ENCODE measurements around the gene KCNK6. TPM values are rescaled to one million over a fixed set of nuclear protein-coding genes. Genes with fewer than 3 reads are reported as not detected.
A peak's percentile ranks its signal among the peaks of the same experiment; 100 is the strongest.
"Not testable (repeated sequence)": the region's sequence is repeated elsewhere in the genome, so short reads cannot be mapped to it uniquely, and the experiment has no call there.

KCNK6 gene
- total and polyA plus RNA-seq, 2 donors, result 11.8 to 15.8 TPM

GRCh38 chr19:38321646-38322196 lies 2.1 kb downstream of the KCNK6 start:
- no peak for DNase-seq (ENCODE audit: extremely low spot score)
- 38% methylated on average over 11 of the region's 11 CpGs for WGBS
- no peak overlapping the region for H3K4me3 ChIP-seq (ENCODE audit: low read depth, low read length)
- no peaks in the 10 kb centered on the region for H3K4me1 ChIP-seq (ENCODE audit: insufficient read depth)
- H3K27ac ChIP-seq (ENCODE audit: low read depth), result no peak overlapping the region
- no peaks in the 10 kb centered on the region for H3K36me3 ChIP-seq (ENCODE audit: insufficient read depth)

- no peak for DNase-seq (ENCODE audit: extremely low spot score)
- H3K36me3 ChIP-seq (ENCODE audit: insufficient read depth), result no peaks in the 10 kb centered on the region
- no peak overlapping the region for H3K4me3 ChIP-seq (ENCODE audit: low read depth, low read length)
- whole genome bisulfite sequencing, result 59% methylated on average over 7 of the region's 7 CpGs
- no peaks in the 10 kb centered on the region for H3K4me1 ChIP-seq (ENCODE audit: insufficient read depth)
- no peak overlapping the region for H3K27ac ChIP-seq (ENCODE audit: low read depth)
Measured at GRCh38 chr19:38323291-38323690, 3.6 kb downstream of the KCNK6 start.

GRCh38 chr19:38324431-38324830 lies 4.8 kb downstream of the KCNK6 start:
- 93% methylated on average over 4 of the region's 4 CpGs for WGBS
- no peak overlapping the region for H3K27ac ChIP-seq (ENCODE audit: low read depth)
- no peaks in the 10 kb centered on the region for H3K4me1 ChIP-seq (ENCODE audit: insufficient read depth)
- no peaks in the 10 kb centered on the region for H3K36me3 ChIP-seq (ENCODE audit: insufficient read depth)
- no peak for DNase-seq (ENCODE audit: extremely low spot score)
- no peak overlapping the region for H3K4me3 ChIP-seq (ENCODE audit: low read depth, low read length)

- H3K4me1 ChIP-seq (ENCODE audit: insufficient read depth), result no peaks in the 10 kb centered on the region
- H3K4me3 ChIP-seq (ENCODE audit: low read depth, low read length), result no peak overlapping the region
- no peaks in the 10 kb centered on the region for H3K36me3 ChIP-seq (ENCODE audit: insufficient read depth)
- no peak overlapping the region for H3K27ac ChIP-seq (ENCODE audit: low read depth)
- WGBS, result 92% methylated on average over 22 of the region's 22 CpGs
- no peak for DNase-seq (ENCODE audit: extremely low spot score)
Measured at GRCh38 chr19:38326591-38326990, 6.9 kb downstream of the KCNK6 start.

GRCh38 chr19:38329651-38330050 lies 10.0 kb downstream of the KCNK6 start:
- no peak overlapping the region for H3K27ac ChIP-seq (ENCODE audit: low read depth)
- WGBS, result 90% methylated on average over 7 of the region's 7 CpGs
- no peaks in the 10 kb centered on the region for H3K36me3 ChIP-seq (ENCODE audit: insufficient read depth)
- no peak overlapping the region for H3K4me3 ChIP-seq (ENCODE audit: low read depth, low read length)
- no peaks in the 10 kb centered on the region for H3K4me1 ChIP-seq (ENCODE audit: insufficient read depth)
- no peak for DNase-seq (ENCODE audit: extremely low spot score)

- H3K4me3 ChIP-seq (ENCODE audit: low read depth, low read length), result no peak overlapping the region
- no peak for DNase-seq (ENCODE audit: extremely low spot score)
- no peak overlapping the region for H3K27ac ChIP-seq (ENCODE audit: low read depth)
- no peaks in the 10 kb centered on the region for H3K36me3 ChIP-seq (ENCODE audit: insufficient read depth)
- H3K4me1 ChIP-seq (ENCODE audit: insufficient read depth), result no peaks in the 10 kb centered on the region
- 83% methylated on average over 1 of the region's 1 CpG for WGBS
Measured at GRCh38 chr19:38331728-38332127, 12.1 kb downstream of the KCNK6 start.

- H3K36me3 ChIP-seq (ENCODE audit: insufficient read depth), result no peaks in the 10 kb centered on the region
- H3K4me1 ChIP-seq (ENCODE audit: insufficient read depth), result no peaks in the 10 kb centered on the region
- DNase-seq (ENCODE audit: extremely low spot score), result no peak
- no peak overlapping the region for H3K27ac ChIP-seq (ENCODE audit: low read depth)
- H3K4me3 ChIP-seq (ENCODE audit: low read depth, low read length), result no peak overlapping the region
- WGBS, result 86% methylated on average over 9 of the region's 9 CpGs
Measured at GRCh38 chr19:38333245-38333644, 13.6 kb downstream of the KCNK6 start.

- H3K4me1 ChIP-seq (ENCODE audit: insufficient read depth), result no peaks in the 10 kb centered on the region
- H3K4me3 ChIP-seq (ENCODE audit: low read depth, low read length), result peak overlapping the region; percentile 60
- peak overlapping the region; percentile 97 for H3K27ac ChIP-seq (ENCODE audit: low read depth)
- DNase-seq (ENCODE audit: extremely low spot score), result peak; percentile 93
- no peaks in the 10 kb centered on the region for H3K36me3 ChIP-seq (ENCODE audit: insufficient read depth)
- under 1% methylated on average over 52 of the region's 52 CpGs for WGBS
Measured at GRCh38 chr19:38335949-38336637, 16.4 kb downstream of the KCNK6 start.

- Histone ChIP-seq H3K4me3 (ENCODE audit: low read depth, low read length) (peak overlapping the region; percentile 60), H3K36me3 (ENCODE audit: insufficient read depth) (no peaks in the 10 kb centered on the region), H3K27ac (ENCODE audit: low read depth) (peak overlapping the region; percentile 97), H3K4me1 (ENCODE audit: insufficient read depth) (no peaks in the 10 kb centered on the region)
- WGBS, result 3% methylated on average over 41 of the region's 41 CpGs
- DNase-seq (ENCODE audit: extremely low spot score), result peak; percentile 84
Measured at GRCh38 chr19:38336638-38337359, 17.2 kb downstream of the KCNK6 start.

GRCh38 chr19:38337360-38337653 lies 17.7 kb downstream of the KCNK6 start:
- WGBS, result 69% methylated on average over 10 of the region's 10 CpGs
- Histone ChIP-seq H3K4me1 (ENCODE audit: insufficient read depth) (no peaks in the 10 kb centered on the region), H3K27ac (ENCODE audit: low read depth) (no peak overlapping the region), H3K4me3 (ENCODE audit: low read depth, low read length) (peak overlapping the region; percentile 60), H3K36me3 (ENCODE audit: insufficient read depth) (no peaks in the 10 kb centered on the region)
- DNase-seq (ENCODE audit: extremely low spot score), result no peak

GRCh38 chr19:38339011-38339410 lies 19.4 kb downstream of the KCNK6 start:
- H3K27ac ChIP-seq (ENCODE audit: low read depth); DNase-seq (ENCODE audit: extremely low spot score); H3K4me3 ChIP-seq (ENCODE audit: low read depth, low read length); H3K4me1 ChIP-seq (ENCODE audit: insufficient read depth); H3K36me3 ChIP-seq (ENCODE audit: insufficient read depth): not testable (repeated sequence)
- 54% methylated on average over 4 of the region's 4 CpGs for WGBS

- H3K36me3 ChIP-seq (ENCODE audit: insufficient read depth), result no peaks in the 10 kb centered on the region
- no peak for DNase-seq (ENCODE audit: extremely low spot score)
- H3K4me3 ChIP-seq (ENCODE audit: low read depth, low read length), result no peak overlapping the region
- WGBS, result 88% methylated on average over 2 of the region's 2 CpGs
- H3K4me1 ChIP-seq (ENCODE audit: insufficient read depth), result no peaks in the 10 kb centered on the region
- H3K27ac ChIP-seq (ENCODE audit: low read depth), result no peak overlapping the region
Measured at GRCh38 chr19:38340927-38341326, 21.3 kb downstream of the KCNK6 start.

GRCh38 chr19:38346837-38347236 lies 27.2 kb downstream of the KCNK6 start:
- H3K4me1 ChIP-seq (ENCODE audit: insufficient read depth), result no peaks in the 10 kb centered on the region
- no peak overlapping the region for H3K27ac ChIP-seq (ENCODE audit: low read depth)
- WGBS, result 79% methylated on average over 4 of the region's 4 CpGs
- no peak overlapping the region for H3K4me3 ChIP-seq (ENCODE audit: low read depth, low read length)
- no peak for DNase-seq (ENCODE audit: extremely low spot score)
- no peaks in the 10 kb centered on the region for H3K36me3 ChIP-seq (ENCODE audit: insufficient read depth)

GRCh38 chr19:38350883-38351282 lies 31.2 kb downstream of the KCNK6 start:
- no peak overlapping the region for H3K4me3 ChIP-seq (ENCODE audit: low read depth, low read length)
- H3K36me3 ChIP-seq (ENCODE audit: insufficient read depth), result no peaks in the 10 kb centered on the region
- H3K27ac ChIP-seq (ENCODE audit: low read depth), result no peak overlapping the region
- H3K4me1 ChIP-seq (ENCODE audit: insufficient read depth), result no peaks in the 10 kb centered on the region
- 79% methylated on average over 3 of the region's 3 CpGs for WGBS
- DNase-seq (ENCODE audit: extremely low spot score), result no peak

All from urinary bladder (tissue), 4 donors.